DMS53 (cell line): ENCODE measurements around the gene ASB18.

Experiments used
- DNase-seq: peaks from one replicate; lab custom pipeline; 2025; lab: John Stamatoyannopoulos, UW

ASB18 gene

DNA sequence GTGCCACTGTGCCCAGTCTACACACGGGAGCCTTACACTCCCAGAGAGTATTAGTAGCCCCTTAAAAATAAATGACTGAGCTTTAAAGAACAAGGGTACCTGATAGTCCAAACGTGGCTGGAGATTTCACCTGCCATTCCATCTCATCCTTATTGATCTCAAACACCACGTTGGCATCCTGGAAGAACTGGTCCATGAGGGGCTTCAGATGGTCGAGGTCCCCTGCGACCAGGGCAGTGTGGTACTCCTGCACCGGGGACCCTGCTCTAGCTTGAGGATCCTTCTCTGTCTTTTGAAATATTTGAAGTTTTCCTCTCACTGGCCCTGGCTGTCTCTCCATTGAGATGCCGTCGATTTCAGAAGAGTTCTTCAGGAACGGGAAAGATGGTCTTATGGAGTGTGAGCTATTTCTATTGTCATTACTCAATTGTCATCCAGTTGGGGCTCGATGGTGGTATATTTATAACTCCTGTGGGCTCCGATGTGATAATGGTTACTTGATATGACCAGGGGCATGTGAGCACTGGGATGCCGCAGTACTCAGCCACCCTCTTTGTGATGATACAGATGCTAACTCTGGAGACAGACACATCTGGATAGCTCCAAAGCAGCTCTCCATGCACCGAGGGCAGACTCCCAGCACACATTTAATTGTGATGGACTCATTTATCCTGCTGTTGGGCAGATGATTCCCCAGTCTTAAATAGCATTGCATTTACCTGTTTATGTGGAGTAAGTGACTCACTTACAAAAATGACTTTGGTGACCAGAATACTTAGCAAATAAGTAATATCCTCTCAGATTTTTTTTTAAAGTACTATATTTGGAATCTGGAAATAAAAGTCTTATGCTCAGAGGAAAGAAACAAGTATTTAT lies 22.8 kb downstream of the ASB18 start:
- no peak for DNase-seq

DNA sequence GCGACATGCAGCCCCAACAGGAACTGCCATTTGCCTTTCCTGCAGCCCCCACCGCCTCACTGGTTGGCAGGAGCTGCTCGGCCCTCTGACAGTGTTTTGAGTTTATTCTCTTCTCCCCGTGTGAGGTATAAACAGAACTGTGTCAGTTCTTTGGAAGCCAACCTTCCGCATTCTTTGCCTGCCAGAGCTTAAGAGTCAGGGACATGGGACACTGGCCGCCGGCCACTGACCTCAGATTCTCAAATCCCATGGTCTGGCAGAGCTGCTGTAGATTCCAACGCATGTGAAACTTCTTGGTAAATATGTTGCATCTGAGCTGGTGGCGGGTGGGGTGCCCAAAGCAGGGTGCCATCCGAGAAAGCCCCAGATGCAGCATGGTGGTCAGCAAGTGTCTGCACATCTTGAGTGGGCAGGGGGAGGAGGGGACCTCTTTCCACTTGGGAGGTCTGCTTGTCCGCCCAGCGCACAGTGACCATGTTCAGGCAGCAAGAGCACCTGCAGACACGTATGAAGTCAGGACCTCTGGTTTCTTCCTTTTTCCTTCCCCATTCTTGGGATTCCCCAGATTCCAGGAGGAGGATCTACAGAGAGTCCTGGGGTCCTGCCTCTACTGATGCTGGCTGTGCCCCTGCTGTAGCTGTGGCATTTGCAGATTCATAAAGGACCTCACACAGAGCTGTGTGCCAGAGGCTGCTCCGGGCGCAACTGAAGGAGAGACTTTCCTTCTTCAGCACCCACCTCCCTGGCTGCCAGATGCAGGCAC lies 23.8 kb downstream of the ASB18 start:
- DNase-seq, result no peak

DNA sequence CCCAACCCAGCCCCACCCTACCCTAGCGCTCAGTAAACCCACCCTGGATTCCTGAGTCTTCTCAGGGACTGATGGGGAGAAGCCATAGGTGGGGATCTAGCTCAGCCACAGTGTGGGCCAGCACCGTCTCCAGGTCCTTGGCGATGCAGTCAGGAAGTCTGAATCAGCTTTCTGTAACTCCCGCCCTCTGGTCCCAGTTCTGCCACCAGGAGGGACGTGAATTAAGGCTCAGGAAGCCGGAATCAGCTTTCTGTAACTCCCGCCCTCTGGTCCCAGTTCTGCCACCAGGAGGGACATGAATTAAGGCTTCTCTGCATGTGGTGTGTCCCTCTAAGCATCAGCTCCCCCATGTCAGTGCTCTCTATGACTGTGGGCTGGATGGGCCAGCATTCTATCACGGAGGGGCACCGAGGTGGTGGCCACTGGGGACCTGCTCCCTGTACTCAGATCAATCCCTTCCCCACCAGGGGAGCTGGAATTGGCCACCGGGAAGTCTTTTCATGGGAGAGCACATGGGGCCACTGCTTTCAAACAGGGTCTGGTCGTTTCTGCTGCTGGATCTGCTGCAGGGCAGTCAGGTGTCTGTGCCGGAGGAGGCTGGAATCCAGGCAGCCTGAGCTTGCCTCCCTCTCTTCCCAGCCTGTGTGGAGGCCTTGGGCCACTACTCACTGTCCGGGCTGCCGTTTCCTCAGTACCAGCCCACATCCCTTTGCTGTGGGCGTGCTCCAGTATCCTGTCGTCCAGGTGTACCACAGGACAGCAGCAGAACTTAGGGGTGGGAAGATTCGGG lies 24.7 kb downstream of the ASB18 start:
- no peak for DNase-seq

DNA sequence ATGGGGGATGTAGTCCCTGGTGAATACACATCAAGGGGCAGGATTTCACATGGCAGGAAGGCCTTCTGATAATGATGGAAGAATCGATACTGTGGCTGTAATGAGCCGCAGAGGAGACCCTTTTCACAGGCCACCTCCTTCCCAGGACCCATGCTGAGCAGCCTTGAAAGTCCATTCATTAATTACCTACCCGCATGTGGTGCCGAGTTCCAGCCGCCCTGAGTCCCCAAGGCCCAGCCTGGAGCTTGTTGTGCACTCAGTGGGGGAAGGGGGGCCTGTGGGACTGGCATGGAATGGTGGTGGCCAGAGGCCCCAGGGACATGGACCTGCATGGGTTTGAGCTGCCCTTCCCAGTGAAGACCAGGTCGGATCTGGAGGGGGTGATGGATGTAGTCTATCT lies 25.5 kb downstream of the ASB18 start:
- no peak for DNase-seq

DNA sequence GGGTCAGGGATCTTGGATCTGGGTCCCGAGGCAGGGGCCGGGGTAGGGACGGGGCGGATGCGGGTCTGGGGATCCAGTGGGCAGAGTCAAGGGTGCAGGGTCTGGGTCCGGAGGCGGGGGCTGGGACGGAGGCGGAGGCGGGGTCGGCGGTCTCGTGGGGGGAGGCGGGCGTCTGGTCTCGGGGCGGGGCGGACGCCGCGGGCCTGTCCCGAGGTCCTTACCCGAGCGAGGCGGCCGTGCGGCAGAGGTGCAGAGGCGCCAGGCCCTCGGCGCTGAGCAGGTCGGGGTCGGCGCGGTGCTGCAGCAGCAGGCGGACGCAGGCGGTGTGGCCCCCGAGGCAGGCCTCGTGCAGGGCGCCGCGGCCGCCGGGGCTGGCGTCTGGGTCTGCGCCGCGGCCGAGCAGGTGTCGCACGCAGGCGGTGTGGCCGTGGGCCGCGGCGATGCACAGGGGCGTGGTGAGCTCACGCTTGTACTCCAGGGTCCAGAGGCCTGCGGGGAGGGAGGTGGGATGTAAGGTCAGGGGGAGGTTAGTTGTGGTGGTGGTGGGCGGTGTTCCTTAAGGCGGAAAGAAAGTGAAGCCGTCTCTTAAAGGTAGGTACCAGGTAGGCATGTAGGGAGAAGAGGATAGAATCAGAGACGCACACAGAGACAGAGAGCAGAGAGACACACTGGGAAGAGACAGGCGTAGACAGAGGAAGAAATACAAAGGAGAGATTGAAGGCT lies 26.6 kb downstream of the ASB18 start:
- DNase-seq, result peak; percentile 53

DNA sequence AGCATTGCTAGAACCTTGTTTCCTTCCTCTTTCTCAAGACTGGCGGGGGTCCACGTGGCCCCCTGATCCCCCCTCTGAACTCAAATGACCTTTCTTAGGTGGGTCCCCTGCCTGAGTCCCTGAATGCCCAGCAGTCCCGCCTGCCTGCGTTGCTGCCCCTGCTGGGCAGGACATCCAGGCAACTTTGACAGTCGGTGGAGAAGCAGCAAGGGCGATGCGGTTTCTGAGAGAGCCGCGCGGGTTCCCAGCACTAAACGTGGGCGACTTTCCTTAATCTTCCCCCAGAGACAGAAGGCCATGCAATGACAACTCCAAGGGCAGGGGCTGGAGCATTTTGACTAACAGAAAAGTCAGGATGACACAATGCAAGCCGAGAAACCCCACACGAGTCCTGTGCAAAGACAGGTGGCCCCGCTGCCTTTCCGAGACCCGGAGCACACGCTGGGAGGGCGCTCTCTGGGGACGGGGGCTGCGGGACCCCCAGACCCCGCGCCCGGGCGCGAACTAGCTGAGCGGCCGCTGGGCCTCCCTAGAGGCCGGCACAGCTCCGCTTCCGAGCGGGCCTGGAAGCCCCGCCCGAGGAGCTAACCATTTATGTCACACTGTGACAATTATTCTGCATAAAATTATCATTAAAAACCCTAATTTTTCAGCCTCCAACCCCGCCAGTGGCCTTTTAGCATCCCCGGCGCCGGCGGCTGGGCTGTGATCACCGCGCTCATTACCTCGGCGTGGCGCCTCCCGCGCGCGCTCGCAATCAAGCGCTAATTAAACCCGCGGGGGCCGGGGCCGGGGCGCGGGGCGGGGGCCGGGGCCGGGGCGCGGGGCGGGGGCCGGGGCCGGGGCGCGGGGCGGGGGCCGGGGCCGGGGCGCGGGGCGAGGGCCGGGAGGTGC lies 27.4 kb downstream of the ASB18 start:
- peak; percentile 29 for DNase-seq

DNA sequence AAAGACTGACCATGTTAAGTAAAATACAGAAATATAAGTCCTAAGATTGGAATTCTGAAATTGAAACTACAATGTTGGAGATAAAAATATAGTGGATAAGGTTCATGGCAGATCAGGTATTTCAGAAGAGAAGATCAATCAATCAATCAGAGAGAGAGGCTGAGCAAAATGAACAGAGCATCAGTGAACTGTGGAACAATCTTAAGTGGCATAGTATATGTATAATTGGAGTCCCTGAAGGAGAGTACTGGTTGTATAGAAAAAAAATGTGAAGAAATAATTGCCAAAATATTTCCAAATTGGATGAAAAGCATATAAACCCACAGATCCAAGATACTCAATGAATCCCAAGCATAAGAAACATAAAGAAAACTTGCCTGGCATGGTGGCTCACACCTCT lies 35.0 kb downstream of the ASB18 start:
- no peak for DNase-seq

DNA sequence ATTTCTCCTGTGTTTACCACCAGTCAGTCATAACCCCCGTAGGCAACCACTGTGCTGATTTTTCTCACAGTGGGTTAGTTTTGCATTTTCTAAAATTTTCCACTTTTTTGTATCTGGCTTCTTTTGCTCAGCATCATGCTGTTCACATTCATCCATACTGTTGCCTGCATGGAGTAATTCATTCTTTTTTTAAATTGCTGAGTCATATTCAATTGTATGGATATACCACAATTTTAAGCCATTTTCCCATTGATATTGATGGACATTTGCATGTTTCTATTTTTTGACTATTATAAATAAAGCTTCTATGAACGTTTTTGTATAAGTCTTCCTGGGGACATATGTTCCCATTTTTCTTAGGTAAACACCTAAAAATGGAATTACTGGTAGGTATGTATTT lies 40.5 kb downstream of the ASB18 start:
- no peak for DNase-seq

DNA sequence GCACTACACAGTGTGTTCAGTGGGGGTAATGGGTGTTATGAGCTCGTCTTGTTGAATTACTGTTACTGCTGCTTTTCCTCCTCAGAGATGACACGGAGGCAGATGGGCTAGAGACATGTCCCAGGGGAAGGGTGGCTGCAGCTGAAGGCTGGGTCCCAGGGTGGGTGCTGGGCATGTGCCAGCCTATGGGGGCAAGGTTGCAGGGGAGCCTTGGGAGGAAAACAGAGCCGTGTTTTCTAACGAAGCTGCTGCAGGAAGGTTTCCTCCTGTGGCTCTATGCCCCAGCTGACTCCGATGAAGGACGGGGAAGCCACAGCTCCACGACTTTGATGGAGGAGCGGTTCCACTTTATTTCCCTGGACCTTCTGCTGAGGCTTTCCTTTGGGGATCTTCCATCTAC lies 42.4 kb downstream of the ASB18 start:
- no peak for DNase-seq

DNA sequence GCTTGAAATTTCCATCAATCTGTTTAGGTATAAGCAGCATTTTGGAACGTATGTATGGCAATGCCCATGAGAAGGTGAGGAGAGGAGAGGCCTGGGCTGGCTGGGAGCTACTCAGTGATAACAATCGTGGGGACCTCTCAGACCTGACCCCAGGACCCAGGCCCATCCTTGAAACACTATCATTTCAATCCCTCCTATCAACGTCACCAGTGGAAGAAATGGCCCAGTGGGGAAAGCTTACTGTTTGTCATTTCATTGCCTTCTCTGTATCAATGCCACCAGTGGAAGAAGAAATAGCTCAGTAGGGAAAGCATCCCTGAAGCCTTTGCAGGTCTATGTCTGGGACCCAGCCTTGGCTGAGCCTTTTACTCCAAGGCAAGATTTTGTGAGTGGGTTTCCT lies 44.8 kb downstream of the ASB18 start:
- DNase-seq, result no peak

DNA sequence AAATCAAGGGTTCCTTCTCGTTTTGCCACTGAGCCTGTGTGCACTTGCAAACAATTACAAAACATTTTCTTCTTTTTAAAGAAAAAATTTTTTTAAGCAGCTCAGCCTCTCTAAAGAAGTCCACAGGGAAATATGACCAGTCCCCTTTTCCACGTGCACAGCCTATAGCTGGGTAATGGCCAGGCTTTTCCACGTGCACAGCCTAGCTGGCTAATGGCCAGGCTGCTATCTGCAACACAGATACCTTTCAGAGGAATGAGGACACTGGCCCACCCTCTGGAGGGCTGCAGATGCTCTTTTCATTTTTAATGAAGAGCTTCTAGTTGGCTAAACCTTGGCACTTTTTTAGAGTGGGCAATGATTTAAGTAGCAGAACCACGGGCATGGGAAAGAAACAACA lies 46.3 kb downstream of the ASB18 start:
- DNase-seq, result no peak

DNA sequence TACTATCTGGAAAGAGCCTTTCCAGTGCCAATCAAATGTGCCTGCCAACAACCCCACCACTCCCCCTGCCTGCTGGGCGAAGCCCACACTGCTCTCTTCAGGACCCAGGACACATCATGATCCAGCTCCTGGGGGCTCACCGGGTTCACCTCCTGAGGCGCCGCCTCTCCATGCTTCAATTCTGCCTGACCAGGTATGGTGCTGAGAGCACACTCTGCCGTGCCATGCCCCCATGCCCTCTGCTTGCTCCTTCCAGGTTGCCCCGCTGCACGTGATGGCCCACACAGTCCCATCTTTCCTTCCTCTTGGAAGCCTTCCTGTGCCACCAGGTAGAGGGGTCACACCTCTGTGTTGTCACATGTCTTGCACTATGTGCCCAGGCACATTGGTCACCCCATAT lies 47.5 kb downstream of the ASB18 start:
- DNase-seq, result no peak

DNA sequence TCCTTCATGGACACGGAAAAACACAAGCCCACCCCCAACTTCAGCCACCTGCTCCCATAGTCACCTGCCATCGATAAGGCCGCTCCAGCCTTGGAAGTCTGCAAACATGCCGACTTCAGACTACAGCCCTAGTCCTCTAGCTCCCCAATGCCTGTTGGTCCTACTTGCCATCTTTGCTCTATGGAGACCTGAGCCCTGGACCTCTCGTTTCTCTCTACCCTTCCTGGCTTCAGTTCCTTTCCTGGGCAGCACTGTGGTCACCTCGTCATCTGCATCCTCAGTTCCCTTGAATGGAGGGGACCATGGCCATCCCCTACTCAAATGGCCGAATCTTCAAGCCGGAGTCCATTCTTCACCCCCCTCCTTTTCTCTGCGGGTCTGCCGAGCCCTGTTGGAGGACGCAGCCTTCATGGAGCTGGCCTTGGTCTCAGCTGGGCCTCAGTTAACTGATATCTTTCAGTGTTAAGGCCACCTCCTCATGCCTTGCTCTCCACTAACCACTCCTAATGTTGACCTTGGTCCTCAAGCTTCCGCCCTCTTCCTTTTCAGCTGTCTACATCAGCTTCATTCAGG lies 48.4 kb downstream of the ASB18 start:
- peak; percentile 87 for DNase-seq

DNA sequence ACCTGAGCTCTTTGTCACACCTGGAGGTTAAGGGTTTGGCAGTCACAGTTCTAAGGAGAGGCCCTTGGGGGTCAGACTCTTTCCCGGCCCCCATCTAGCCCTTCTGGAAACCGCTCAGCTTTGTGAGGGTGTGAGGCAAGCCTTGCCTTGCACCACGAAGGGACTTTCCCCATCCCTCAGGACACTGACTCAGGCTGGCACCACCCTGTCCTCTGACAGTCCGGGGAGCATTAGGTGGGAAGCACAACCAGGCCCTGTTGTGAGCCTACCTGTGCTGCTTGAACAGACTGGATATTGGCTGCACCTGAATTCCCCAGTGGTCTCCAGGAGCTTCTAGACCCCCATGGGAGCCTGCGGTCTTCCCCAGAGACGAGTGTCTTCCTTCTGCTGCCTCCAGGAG lies 49.0 kb downstream of the ASB18 start:
- no peak for DNase-seq

DNA sequence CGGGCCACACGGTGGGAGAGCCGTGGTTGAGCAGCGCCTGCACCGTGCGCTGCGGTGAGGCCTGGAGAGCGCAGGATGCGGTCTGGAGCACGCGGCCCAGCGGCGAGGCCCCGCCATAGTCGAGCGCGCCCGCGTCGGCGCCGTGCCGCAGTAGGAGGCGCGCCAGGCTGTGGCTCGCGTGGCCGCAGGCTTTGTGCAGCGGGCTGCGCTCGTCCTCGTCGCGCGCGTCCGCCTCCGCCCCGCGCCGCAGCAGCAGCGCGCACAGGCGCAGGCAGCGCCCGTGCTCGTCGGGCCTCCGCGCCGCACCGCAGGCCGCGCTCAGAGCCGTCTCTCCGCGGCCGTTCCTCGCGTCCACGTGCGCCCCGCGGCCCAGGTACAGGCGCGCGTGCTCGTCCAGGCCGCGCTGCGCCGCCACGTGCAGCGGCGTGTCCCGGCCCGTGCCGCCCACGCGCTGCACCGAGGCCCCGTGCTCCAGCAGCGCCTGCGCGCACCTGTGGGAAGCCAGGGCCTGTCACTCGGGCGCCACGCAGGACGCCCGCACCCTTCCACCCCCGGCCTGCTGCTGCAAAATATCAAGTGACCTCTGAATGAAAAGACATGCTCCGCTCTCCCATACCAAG lies 49.7 kb downstream of the ASB18 start:
- no peak for DNase-seq

DNA sequence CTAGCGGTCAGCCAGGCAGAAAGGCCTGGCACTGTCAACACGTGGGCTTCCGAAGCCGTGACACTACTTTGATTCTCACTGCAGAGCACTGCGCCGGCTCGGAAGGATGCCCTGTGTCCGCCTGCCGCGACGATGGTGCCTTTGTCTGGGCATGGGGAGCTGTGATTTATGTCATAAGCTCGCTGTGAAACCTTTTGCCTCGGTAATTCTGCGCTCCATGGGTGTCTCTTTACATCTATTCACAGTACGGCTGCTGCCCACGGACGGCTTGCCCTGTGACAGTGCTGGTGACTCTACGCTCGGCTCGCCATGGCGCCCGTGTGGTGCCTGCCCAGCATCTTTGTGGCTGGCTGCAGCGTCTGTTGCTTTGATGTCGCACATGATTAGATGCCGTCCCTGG lies 52.9 kb downstream of the ASB18 start:
- DNase-seq, result no peak

DNA sequence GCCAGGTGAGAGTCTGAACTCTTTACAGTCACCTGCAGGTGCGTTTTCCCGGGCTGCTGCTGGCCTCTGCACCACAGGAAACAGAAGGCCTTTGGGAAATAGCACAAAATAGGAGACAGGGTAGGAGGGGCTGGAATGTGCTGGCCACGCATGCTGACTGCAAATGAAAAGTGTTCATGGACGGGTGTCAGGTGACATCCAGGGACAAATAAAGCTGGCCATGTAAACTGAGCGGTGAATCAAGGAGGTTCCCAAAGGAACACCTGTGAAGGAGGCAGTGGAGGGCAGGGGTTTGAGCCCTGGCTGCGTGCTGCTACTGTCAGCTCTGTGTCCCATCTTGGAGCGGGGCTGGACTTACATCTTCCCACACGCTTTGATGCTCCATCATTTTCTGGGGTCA lies 53.7 kb downstream of the ASB18 start:
- peak; percentile 53 for DNase-seq

DNA sequence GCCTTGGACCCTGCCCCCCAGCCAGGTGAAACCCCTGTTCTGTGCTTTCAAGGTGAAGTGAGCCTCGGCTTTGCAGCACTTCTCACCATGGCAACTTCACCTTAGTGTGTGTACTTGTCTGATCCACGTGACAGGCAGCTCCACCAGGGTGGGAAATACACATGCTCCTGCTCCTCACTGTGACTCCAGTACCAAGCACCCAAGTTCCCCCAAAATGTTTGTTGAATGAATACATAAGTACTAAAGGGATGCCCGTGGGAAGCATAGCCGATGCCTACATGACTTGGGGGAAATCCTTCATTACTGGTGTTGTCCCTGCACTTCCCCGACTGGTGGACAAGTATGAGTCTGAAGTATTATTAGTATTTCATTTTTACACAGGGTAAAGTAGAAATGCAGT lies 54.2 kb downstream of the ASB18 start:
- DNase-seq, result no peak

DNA sequence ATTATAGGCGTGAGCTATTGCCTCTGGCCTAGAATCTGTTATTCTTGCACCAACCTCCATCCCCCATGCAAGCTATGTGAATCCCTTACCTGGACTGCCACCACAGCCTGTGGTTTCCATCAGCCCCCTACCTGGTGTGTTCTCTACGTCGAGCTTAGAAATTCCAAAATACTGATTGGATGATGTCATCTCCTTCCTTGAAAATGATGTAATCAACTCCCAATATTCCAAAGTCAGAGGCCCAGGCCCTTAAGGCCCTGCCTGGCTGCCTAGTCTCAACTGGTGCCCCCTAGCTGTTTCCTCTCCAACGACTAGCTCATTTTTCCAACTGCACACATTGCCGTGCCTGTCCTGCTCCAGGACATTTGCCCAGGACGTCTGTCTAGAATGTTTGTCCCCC lies 54.7 kb downstream of the ASB18 start:
- DNase-seq, result no peak
